ENCODE results near the gene MRPS18A. TPM values are rescaled to one million over a fixed set of nuclear protein-coding genes. Genes with fewer than 3 reads are reported as not detected.
A peak's percentile ranks its signal among the peaks of the same experiment; 100 is the strongest.
"Not testable (repeated sequence)": the region's sequence is repeated elsewhere in the genome, so short reads cannot be mapped to it uniquely, and the experiment has no call there.

The MRPS18A gene
- total RNA-seq, 1 experiment from 2014 or later: 125 TPM

DNA sequence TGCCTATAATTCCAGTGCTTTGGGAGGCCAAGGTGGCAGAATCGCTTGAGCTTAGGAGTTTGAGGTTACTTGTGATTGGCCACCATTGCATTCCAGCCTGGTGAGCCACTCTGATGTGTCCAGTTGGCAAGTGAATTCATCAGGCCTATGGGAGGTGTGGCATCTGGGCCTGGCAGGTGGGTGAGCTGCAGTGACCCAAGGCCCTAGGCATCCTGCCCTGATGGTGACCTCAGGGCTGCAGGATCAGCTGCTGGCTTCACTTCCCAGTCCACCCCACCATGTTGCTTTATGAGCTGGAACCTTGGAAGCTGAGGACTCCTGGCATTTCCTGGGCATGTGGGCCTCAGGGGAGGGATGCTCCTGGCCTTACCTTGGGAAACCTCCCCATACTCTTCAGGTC, 22.2 kb downstream of the MRPS18A start:
- in situ Hi-C loops (cut with HindIII; ENCODE audit: low pct_unique_long_range_greater_than_20kb, low sequenced_read_pairs): no loop called here
- peak; percentile 53 for DNase-seq (ENCODE audit: low read depth)

DNA sequence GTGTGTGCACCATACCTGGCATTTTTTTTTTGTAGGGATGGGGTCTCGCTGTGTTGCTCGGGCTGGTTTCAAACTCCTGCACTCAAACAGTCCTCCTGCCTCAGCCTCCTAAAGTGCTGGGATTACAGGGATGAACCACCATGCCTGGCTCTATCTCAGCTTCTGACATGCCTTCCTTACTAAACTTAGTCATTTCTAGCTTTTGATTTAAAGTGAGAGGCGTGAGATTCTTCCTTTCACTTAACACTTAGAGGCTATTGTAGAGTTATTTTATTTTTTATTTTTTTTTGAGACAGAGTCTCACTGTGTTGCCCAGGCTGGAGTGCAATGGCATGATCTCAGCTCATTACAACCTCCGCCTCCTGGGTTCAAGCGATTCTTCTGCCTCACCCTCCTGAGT, 24.6 kb downstream of the MRPS18A start:
- in situ Hi-C loops (cut with HindIII; ENCODE audit: low pct_unique_long_range_greater_than_20kb, low sequenced_read_pairs); DNase-seq (ENCODE audit: low read depth): not testable (repeated sequence)

DNA sequence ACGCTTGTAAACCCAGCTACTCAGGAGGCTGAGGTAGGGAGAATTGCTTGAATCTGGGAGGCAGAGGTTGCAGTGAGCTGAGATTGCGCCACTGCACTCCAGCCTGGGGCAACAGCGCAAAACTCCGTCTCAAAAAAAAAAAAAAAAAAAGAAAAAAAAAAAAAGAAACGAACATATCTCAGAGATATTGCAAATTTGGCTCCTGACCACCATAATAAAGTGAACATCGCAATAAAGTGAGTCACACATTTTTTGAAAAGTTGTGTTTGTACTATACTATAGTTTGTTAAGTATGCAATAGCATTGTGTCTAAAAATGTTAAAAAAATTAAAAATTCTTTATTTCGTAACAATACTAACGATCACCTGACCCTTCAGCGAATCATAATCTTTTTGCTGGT, 29.4 kb downstream of the MRPS18A start:
- in situ Hi-C loops (cut with HindIII; ENCODE audit: low pct_unique_long_range_greater_than_20kb, low sequenced_read_pairs): no loop called here
- no peak for DNase-seq (ENCODE audit: low read depth)

DNA sequence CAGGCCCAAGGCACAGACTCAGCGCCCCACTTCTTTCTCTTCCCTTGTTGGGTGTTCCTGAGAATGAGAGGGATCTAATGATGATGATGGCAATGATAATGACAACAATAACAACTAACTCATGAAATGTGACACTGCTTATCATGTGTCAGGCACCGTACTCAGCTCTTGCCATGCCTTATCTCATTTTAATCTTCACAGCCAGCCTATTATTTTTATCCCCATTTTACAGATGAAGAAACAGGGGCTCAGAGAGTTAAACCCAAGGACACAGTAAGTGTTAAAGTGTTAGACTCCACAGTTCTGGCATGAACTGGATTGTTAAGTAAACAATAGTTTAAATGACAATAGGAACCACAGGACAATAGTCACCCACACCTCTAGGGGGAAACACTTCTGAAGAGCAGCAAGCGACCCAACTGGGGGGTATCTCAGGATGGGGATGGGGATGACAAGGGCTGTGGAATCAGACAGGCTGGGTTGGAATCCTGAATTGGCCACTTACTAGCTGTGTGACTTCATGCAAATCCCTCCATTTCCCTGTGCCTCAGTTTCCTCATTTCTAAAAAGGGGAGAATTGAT, 30.3 kb downstream of the MRPS18A start:
- in situ Hi-C loops (cut with HindIII; ENCODE audit: low pct_unique_long_range_greater_than_20kb, low sequenced_read_pairs): no loop called here
- DNase-seq (ENCODE audit: low read depth): no peak

DNA sequence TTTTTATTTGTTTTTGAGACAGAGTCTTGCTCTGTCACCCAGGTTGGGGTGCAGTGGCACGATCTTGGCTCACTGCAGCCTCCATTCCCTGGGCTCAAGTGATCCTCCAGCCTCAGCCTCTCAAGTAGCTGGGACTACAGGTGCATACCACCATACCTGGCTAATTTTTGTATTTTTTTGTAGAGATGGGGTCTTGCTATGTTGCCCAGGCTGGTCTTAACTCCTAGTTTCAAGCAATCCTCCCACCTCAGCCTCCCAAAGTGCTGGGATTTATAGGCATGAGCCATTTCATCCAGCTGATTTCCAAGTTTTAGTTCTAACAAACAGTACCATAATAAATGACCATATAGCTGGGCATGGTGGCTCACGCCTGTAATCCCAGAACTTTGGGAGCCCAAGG, 34.8 kb downstream of the MRPS18A start:
- DNase-seq (ENCODE audit: low read depth); in situ Hi-C loops (cut with HindIII; ENCODE audit: low pct_unique_long_range_greater_than_20kb, low sequenced_read_pairs): not testable (repeated sequence)

DNA sequence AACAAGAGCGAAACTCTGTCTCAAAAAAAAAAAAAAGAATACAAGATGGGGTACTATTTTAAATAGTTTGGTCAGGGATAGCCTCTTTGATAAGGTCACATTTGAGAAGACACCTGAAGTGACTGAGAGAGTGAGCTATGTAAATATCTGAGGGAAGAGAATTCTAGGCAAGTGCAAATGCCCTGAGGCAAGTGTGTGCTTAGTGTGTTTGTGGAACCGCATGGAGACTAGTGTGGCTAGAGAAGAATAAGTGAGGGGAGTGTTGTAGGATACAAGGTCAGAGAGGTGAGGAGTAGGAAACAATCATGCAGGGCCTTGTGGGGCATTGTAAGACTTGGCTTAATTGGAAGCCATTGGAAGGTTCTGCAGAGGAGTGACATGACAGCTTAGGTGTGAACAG, 39.3 kb downstream of the MRPS18A start:
- no peak for DNase-seq (ENCODE audit: low read depth)
- in situ Hi-C loops (cut with HindIII; ENCODE audit: low pct_unique_long_range_greater_than_20kb, low sequenced_read_pairs): no loop called here

DNA sequence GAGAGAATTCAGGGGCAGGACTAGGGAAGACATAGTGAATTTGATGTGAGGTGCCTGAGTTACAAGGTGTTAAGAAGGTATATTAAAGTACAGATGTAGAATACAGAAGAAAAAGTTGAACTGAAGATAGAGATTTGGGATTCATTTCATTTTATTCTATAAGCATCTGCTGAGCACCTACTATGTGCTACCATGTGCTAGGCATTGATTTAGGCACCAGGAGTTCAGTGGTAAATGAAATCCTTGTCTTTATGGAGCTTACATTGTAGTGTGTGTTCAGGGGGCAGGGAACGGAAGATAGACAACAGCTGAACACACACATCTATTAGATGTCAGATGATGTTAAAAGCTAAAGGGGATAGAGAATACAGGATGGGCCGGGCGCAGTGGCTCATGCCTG, 40.0 kb downstream of the MRPS18A start:
- in situ Hi-C loops (cut with HindIII; ENCODE audit: low pct_unique_long_range_greater_than_20kb, low sequenced_read_pairs): no loop called here
- DNase-seq (ENCODE audit: low read depth): no peak

DNA sequence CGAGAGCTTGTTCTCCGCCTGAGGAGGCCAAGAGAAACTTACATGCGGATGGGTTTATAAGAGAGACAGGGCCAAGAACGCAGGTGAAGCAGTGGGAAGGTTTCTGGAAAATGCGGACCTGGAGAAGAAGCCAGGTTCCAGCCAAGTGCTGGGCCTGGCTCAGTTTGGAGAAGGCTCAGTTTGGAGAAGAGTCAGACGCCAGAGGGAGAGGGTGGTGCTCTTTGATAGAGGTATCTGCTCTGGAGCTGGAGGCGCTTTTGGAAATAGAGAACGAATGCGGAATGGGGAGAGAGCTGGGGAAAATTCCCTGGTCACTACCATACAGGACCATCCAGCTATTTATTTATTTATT, 42.0 kb downstream of the MRPS18A start:
- in situ Hi-C loops (cut with HindIII; ENCODE audit: low pct_unique_long_range_greater_than_20kb, low sequenced_read_pairs): no loop called here
- DNase-seq (ENCODE audit: low read depth): no peak

DNA sequence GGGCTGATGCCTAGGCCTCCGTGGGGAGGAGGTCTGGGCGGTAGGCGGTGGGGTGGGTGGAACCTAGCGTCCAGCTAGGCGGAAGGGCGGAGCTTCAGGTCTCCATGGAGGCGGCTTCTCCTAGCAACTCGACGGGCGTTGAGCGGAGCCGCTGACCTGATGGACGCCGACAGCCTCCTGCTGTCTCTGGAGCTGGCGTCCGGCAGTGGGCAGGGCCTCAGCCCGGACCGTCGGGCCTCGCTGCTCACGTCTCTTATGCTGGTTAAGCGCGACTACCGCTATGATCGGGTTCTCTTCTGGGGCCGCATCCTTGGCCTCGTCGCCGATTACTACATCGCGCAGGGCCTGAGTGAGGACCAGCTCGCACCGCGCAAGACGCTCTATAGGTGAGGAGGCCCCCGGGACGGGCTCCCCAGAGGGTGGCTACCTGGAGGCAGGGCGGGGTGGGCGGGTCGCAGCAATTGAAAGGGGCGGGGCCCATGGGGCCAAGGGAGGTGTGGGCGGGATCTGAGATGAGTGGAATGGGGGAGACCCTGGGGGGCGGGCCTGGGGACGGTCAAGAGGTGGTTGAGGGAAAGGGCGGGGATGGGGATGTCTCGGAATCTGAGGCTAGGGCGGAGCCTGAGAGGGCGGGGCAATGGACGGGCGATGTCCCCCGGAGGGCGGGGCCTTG, 42.5 kb downstream of the MRPS18A start, which contains the start of gene RSPH9:
Gene RSPH9 (plus strand): TSS at position 97 of the 673 bp plus-strand sequence. CDS start 63 bp downstream, at position 160.
- in situ Hi-C loops (cut with HindIII; ENCODE audit: low pct_unique_long_range_greater_than_20kb, low sequenced_read_pairs): no loop called here
- peak; percentile 71 for DNase-seq (ENCODE audit: low read depth)

DNA sequence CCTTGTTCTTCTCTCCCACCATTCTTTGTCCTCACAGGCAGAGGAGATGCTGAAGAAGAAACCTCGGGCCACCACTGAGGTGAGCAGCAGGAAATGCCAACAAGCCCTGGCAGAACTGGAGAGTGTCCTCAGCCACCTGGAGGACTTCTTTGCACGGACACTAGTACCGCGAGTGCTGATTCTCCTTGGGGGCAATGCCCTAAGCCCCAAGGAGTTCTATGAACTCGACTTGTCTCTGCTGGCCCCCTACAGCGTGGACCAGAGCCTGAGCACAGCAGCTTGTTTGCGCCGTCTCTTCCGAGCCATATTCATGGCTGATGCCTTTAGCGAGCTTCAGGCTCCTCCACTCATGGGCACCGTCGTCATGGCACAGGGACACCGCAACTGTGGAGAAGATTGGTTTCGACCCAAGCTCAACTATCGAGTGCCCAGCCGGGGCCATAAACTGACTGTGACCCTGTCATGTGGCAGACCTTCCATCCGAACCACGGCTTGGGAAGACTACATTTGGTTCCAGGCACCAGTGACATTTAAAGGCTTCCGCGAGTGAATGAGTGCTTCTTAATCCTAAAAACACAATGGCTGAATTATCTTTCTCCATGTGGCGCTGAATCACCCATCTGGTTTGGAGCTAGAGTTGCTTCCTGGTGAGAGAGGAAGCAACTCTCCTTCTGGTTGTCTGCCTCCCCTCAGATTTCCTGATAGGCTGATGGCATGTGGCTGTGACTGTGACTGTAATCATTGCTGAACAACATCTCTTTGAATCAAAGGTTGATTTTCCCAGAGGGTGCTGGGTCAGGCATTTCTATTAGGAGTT, 47.4 kb downstream of the MRPS18A start:
- no peak for DNase-seq (ENCODE audit: low read depth)
- in situ Hi-C loops (cut with HindIII; ENCODE audit: low pct_unique_long_range_greater_than_20kb, low sequenced_read_pairs): no loop called here

DNA sequence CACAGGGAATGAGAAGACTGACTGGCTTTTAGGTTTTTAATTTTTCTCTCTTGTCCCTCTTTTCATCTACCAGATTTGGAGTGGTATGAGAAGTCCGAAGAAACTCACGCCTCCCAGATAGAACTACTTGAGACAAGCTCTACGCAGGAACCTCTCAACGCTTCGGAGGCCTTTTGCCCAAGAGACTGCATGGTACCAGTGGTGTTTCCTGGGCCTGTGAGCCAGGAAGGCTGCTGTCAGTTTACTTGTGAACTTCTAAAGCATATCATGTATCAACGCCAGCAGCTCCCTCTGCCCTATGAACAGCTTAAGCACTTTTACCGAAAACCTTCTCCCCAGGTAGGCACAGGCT, 51.3 kb downstream of the MRPS18A start:
- no peak for DNase-seq (ENCODE audit: low read depth)
- in situ Hi-C loops (cut with HindIII; ENCODE audit: low pct_unique_long_range_greater_than_20kb, low sequenced_read_pairs): no loop called here

DNA sequence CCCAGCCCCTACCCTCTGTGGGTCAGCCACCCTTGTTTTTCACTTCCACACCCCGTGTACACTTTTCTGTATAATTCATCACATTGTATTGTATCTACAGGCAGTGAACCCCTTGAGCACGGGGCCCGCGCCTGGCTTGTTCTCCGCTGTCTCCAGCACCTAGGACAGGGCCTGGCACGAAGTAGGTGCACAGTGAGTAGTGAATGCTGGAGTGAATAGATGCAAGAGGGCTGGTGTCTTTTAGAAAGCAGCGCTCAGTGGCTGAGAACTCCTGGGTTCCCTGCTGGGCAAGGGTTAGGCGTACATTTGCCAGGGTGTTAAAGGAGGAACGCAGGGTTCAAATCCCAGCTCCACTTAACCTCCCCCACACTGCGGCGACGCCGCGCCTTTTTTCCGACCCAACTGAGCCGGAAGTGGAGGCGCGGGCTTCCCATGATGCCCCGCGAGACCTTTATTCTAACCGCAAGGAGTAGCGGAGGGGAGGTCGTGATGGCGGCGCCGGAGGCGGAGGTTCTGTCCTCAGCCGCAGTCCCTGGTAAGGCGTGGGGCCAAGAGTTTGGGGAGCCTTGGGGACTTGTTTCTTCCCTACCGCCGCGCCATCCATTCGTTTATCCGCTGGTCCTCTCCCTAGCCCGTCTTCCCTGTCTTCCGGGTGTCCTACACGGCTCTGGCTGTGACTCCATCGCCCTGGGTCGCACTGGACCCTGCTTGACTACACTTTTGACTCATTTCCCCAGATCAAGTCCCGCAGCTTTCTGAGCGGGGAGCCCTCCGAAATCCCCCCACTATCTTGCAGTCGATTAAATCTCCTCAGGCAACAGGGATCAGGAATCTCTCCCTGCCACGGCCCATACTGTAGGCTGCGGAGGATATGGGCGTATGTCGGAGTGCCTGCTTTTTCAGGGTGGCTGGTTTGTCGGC, 51.9 kb downstream of the MRPS18A start, which contains the start of gene MAD2L1BP:
Gene MAD2L1BP (plus strand): TSS at position 454 of the 921 bp plus-strand sequence. CDS start 36 bp downstream, at position 490.
- in situ Hi-C loops (cut with HindIII; ENCODE audit: low pct_unique_long_range_greater_than_20kb, low sequenced_read_pairs): no loop called here
- DNase-seq (ENCODE audit: low read depth): peak; percentile 76

DNA sequence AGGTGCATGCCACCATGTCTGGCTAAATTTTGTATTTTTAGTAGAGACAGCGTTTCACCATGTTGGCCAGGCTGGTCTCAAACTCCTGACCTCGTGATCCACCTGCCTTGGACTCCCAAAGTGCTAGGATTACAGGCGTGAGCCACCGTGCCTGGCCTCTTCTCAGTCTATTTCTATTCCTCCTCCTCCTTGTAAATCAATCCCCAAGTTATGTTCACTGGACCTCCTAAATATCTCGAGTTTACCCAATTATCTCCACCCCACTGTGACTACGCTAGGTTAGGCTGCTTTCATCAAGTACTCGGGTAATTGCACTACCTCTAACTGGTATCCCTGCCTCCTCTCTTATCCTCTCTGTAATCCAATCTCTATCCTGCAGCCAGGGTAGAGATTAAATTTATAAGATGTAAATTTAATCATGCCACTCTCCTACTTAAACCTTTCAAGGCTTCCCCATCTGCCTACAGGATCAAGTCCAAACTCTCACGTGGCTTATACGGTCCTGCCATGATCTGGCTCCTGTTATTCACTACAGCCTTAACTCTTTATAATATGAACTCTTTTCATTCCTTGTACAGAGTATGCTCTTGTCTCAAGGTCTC, 52.8 kb downstream of the MRPS18A start:
- DNase-seq (ENCODE audit: low read depth): no peak
- in situ Hi-C loops (cut with HindIII; ENCODE audit: low pct_unique_long_range_greater_than_20kb, low sequenced_read_pairs): no loop called here

DNA sequence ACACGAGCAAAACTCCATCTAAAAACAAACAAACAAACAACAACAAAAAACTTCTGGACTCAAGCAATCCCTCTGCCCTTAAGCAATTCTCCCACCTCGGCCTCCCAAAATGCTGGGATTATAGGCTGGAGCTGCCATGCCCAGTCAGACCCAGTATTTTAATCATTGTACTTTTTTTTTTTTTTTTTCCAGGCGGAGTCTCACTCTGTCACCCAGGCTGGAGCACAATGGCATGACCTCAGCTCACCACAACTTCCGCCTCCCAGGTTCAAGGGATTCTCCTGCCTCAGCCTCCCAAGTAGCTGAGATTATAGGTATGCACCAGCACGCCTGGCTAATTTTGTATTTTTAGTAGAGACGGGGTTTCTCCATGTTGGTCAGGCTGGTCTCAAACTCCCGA, 54.6 kb downstream of the MRPS18A start:
- in situ Hi-C loops (cut with HindIII; ENCODE audit: low pct_unique_long_range_greater_than_20kb, low sequenced_read_pairs); DNase-seq (ENCODE audit: low read depth): not testable (repeated sequence)

DNA sequence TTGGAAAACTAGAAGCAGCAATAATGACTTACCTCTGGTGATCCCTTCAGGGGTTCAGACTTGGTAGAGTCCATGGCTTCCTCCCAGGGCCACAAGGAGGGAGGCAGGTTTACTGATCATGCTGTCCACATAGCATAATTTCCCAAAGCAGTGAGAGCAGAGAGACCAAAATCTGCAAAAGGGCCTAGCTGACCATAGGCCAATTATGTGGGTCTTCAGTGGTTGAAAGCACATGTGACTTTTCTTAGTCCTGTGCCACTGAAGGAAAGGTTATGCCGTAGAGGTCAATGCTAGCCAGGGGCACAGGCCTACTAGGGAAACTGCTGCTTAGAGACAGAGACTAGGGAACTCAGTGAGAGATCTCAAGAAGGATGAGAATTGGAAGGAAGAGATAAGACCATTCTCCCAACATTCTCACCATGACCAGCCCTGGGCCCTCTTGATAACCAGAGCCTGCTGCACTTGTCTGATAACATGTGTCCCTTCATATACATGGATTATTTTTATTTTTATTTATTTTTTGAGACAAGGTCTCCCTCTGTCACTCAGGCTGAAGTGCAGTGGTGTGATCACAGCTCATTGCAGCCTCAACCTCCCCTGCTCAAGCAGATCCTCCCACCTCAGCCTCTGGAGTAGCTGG, 56.5 kb downstream of the MRPS18A start:
- no peak for DNase-seq (ENCODE audit: low read depth)
- in situ Hi-C loops (cut with HindIII; ENCODE audit: low pct_unique_long_range_greater_than_20kb, low sequenced_read_pairs): no loop called here

DNA sequence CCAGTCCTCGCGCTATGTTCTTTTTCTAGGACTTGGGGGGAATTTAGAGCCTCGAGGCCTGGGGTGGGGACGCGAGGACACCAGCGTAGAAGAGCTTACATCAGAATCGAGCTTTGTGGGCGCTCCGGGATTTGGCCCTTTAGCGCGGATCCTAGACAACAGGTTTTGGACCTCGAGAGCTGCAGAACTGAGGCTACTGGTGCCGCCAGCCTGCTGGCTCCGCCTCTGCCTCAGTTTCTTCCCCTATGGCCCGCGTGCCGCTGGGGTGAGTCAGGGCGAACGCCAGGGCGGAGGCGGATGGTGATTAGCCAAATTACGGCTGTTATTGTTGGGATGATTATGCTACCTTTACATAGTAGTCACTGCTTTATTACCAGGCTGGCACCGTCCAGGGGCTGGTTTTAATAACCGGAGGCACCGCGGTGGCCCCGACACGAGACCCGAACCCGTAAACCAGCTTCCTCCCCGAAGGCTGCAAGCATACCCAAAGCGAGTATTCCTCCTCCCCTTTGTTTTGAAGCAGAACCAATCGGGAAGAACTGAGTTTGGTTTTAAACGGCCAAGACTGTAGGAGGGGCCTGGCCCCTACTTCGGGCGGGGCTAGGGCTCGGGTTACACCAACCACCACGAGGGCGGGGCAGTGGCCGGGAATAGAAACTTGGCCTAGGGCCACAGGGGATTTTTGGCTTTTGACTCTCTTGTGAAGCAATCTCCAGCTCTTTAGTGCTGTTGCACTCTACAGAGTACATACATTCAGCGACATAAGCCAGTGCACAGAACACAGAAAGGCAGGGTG, 57.9 kb downstream of the MRPS18A start:
- DNase-seq (ENCODE audit: low read depth): peak; percentile 99
- in situ Hi-C loops (cut with HindIII; ENCODE audit: low pct_unique_long_range_greater_than_20kb, low sequenced_read_pairs): no loop called here

DNA sequence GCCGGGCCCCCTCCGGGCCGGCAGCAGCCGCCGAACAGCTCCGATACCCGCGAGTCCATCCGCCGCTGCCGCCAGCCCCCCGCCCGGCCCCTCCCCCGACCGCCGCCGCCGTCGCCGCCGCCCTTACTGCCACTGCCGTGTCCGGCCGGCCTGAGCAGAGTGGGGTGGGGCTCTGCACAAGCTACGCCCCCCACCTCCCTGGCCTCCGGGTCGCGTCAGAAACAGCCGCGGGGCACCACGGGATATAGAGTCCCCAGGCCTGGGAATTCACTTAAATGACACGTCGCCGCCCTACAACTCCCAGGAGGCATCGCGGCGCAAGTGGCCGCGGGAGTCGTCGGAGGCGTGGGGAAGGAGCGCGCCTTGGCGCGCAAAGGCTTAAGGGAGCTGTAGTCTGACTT, 58.5 kb downstream of the MRPS18A start, which contains the start of gene GTPBP2:
Gene GTPBP2 (minus strand): TSS at position 161 of the 401 bp plus-strand sequence. CDS start 102 bp downstream, at position 59.
- peak; percentile 99 for DNase-seq (ENCODE audit: low read depth)
- in situ Hi-C loops (cut with HindIII; ENCODE audit: low pct_unique_long_range_greater_than_20kb, low sequenced_read_pairs): no loop called here
